Measurements from ENCODE around the gene SCN7A. TPM values are rescaled to one million over a fixed set of nuclear protein-coding genes. Genes with fewer than 3 reads are reported as not detected.

SCN7A gene
- total RNA-seq, 4 donors from 2014 or later: 2.1 to 7.3 (median 3.0) TPM

GRCh38 chr2:166376873-166377272 is 117.2 kb downstream of the SCN7A start:
- TF ChIP-seq CTCF (IDR thresholded peaks at IDR 0.05) (no peak), POLR2A (IDR thresholded peaks at IDR 0.05) (no peak)
- 29 to 32% methylated on average over 2 of the region's 2 CpGs for WGBS, 2 donors
- intact Hi-C loops (cut with DNase I; ENCODE audit: low total_unique reads): no loop called here
- no peak for DNase-seq (ENCODE audit: low spot score in 2 of 2)
- no peak overlapping the region for H3K4me3 ChIP-seq (ENCODE audit: low read depth, poor library complexity, severe bottlenecking)

- intact Hi-C loops (cut with DNase I; ENCODE audit: low total_unique reads): no loop called here
- WGBS, 2 donors: 3 to 5% methylated on average over 11 of the region's 11 CpGs
- TF ChIP-seq POLR2A (IDR thresholded peaks at IDR 0.05): no peak
- TF ChIP-seq CTCF (IDR thresholded peaks at IDR 0.05): no peak
Observed at GRCh38 chr2:166376488-166376828, 117.6 kb downstream of the SCN7A start.

GRCh38 chr2:166375736-166376487 is 118.1 kb downstream of the SCN7A start, which contains the start of gene SCN9A:
Gene SCN9A (minus strand): TSS chr2:166375944. CDS start chr2:166311756, 64,188 bp downstream.
- DNase-seq (ENCODE audit: low spot score in 2 of 2): peak; percentile 18 to 92
- 0 to 1% methylated on average over 26 to 36 of the region's 45 CpGs for WGBS, 2 donors
- intact Hi-C loops (cut with DNase I; ENCODE audit: low total_unique reads): no loop called here

More at GRCh38 chr2:166376488-166376828, 117.6 kb downstream of the SCN7A start:
- no peak for DNase-seq (ENCODE audit: low spot score in 2 of 2)
- no peak overlapping the region for H3K4me3 ChIP-seq (ENCODE audit: low read depth, poor library complexity, severe bottlenecking)

GRCh38 chr2:166375195-166375735 is 118.8 kb downstream of the SCN7A start:
- 2% methylated on average over 17 of the region's 17 CpGs for WGBS, 2 donors
- DNase-seq (ENCODE audit: low spot score in 2 of 2): no peak
- H3K4me3 ChIP-seq (ENCODE audit: low read depth, poor library complexity, severe bottlenecking): peak overlapping the region; percentile 33
- intact Hi-C loops (cut with DNase I; ENCODE audit: low total_unique reads): no loop called here
- no peak for TF ChIP-seq CTCF (IDR thresholded peaks at IDR 0.05)
- TF ChIP-seq POLR2A (IDR thresholded peaks at IDR 0.05): no peak

More at GRCh38 chr2:166375736-166376487, 118.1 kb downstream of the SCN7A start, which contains the start of gene SCN9A:
- TF ChIP-seq POLR2A (IDR thresholded peaks at IDR 0.05): no peak
- TF ChIP-seq CTCF (IDR thresholded peaks at IDR 0.05): no peak
- H3K4me3 ChIP-seq (ENCODE audit: low read depth, poor library complexity, severe bottlenecking): peak within 1 kb of the TSS; percentile 33

GRCh38 chr2:166373951-166374350 is 120.1 kb downstream of the SCN7A start:
- no peak for DNase-seq (ENCODE audit: low spot score in 2 of 2)
- intact Hi-C loops (cut with DNase I; ENCODE audit: low total_unique reads): no loop called here

More at GRCh38 chr2:166373951-166374350, 120.1 kb downstream of the SCN7A start:
- no peak overlapping the region for H3K4me3 ChIP-seq (ENCODE audit: low read depth, poor library complexity, severe bottlenecking)
- TF ChIP-seq POLR2A (IDR thresholded peaks at IDR 0.05) (no peak), CTCF (IDR thresholded peaks at IDR 0.05) (no peak)
